HG03097 (cell line): ENCODE results near the gene NSUN5.
"Not testable (repeated sequence)": the region's sequence is repeated elsewhere in the genome, so short reads cannot be mapped to it uniquely, and the experiment has no call there.

Experiments used
- ATAC-seq: cut with Tn5 transposase; IDR thresholded peaks from one replicate; pipeline ENCODE4 v1.9.1; 2021; ENCODE audit not compliant: unreplicated experiment, low FRiP score

The NSUN5 gene

DNA sequence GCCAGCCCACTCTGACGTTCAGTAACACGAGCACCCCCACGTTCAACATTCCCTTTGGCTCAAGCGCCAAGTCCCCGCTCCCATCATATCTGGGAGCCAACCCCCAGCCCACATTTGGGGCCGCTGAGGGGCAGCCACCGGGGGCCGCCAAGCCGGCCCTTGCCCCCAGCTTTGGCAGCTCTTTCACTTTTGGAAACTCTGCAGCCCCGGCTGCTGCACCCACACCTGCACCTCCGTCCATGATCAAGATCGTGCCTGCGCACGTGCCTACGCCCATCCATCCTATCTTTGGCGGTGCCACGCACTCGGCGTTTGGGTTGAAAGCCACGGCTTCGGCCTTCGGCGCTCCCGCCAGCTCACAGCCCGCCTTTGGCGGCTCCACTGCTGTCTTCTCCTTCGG lies 10.9 kb downstream of the NSUN5 start:
- not testable (repeated sequence) for ATAC-seq

DNA sequence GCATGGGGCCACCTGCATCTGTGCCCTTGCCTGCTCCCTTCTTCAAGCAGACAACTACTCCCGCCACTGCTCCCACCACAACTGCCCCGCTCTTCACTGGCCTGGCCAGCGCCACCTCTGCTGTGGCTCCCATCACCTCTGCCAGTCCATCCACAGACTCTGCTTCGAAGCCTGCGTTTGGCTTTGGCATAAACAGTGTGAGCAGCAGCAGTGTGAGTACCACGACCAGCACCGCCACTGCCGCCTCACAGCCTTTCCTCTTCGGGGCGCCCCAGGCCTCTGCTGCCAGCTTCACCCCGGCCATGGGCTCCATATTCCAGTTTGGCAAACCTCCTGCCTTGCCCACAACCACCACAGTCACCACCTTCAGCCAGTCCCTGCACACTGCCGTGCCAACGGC lies 11.4 kb downstream of the NSUN5 start:
- ATAC-seq, result not testable (repeated sequence)

DNA sequence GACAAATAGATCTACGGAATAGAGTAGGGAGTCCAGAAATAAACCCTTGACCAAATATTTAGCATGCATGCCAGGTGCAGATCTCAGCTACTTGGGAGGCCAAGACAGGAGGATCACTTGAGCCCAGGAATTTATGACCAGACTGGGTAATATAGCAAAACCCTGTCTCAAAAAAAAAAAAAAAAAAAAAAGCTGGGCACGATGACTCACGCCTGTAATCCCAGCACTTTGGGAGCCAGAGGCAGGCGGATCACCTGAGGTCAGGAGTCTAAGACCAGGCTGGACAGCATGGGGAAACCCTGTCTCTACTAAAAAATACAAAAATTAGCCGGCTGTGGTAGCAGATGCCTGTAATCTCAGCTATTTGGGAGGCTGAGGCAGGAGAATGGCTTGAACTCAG lies 31.4 kb downstream of the NSUN5 start:
- not testable (repeated sequence) for ATAC-seq

- ATAC-seq, result not testable (repeated sequence)
These were observed 40.8 kb downstream of the NSUN5 start for GRCh38 chr7:73267813-73268212.

DNA sequence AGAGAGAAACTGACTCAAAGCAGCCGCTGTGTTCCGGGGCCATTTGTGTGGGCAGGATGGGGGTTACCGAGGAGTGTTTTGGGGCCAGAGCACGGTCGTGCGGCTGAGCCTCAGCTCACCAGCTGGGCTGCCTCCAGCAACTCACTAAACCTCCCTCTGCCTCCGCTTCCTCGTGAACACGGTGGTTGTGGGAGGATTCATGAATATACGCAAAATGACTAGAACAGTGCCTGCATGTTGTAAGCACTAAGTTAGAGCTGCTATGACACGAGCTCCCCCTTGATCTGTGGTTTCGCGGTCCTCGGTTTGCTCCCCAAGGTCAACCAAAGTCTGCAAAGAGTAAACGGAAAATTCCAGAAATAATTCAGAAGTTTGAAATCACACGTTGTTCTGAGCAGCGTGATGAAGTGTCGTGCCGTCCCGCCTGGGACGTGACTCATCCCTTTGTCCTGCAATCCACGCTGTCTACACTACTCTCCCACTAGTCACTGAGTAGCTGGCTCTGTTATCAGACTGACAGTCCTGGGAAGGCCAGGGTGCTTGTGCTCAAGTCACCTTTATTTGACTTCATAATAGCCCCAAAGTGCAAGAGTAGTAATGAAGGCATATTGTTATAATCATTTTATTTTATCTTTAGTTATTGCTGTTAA lies 41.8 kb downstream of the NSUN5 start:
- ATAC-seq, result peak; percentile 57

GRCh38 chr7:73262416-73262815 lies 46.2 kb downstream of the NSUN5 start:
- not testable (repeated sequence) for ATAC-seq
